Measurements from ENCODE around the gene SMYD3. TPM values are rescaled to one million over a fixed set of nuclear protein-coding genes. Genes with fewer than 3 reads are reported as not detected.

The SMYD3 gene
- total and polyA plus RNA-seq, 2 donors (not counting 3 experiments of a cell fraction or from before 2014, with no cell fraction given), result 16.0 to 32.1 TPM

DNA sequence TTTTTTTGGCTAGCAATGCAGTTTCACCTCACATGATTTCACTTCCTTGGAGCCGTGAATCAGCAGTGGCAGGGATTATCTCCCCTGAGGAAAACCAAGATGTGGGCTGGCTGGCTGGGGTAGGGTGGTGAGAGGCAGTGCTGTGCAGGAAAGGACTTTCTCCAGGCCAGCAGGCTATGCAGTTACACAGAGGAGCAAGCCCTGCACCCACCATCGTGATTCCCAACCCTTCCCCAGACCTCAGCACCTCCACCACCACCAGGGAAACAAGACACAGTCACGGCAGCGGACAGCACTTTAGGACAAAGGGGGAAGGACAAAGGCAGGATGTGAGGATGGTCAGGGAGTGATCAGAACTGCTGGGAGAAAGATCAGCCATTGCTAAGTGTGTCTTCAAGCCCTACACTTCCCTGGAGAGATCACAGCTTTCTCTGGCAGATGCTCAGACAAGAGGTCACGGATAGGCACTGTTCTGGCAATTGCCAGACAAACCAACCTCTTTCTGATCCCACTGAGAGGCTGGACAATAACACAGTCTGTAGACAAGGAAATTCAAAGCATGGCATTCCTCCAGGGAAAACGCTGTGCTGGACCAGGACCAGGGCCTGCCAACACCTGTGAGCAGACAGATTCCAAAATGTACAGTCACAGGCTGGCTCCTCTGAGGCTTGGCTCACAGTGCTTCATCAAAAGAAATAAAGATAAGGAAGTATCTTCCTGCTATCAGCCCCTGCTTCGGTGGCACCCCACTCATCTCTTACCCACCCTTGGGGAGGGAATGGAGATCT lies 509.4 kb downstream of the SMYD3 start:
- no peak overlapping the region for H3K4me2 ChIP-seq (ENCODE audit: insufficient read depth, low read length)
- H3K79me2 ChIP-seq (ENCODE audit: control insufficient read depth, insufficient read depth, low read length), result no peaks in the 10 kb centered on the region
- intact Hi-C loops (cut with micrococcal nuclease), result no loop called here
- no peak overlapping the region for H3K27ac ChIP-seq (ENCODE audit: insufficient read depth, low read depth, low read length)
- TF ChIP-seq, protein P1, sequence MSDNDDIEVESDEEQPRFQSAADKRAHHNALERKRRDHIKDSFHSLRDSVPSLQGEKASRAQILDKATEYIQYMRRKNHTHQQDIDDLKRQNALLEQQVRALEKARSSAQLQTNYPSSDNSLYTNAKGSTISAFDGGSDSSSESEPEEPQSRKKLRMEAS (IDR thresholded peaks at IDR 0.05; ENCODE audit: insufficient read depth, insufficient read length), result no peak
- TF ChIP-seq MYC (IDR thresholded peaks at IDR 0.05; ENCODE audit: low read depth, low read length), result no peak
- TF ChIP-seq POLR2A (IDR thresholded peaks at IDR 0.05; ENCODE audit: low read depth, low read length), result no peak
- no peak for TF ChIP-seq POLR2AphosphoS5 (IDR thresholded peaks at IDR 0.05; ENCODE audit: insufficient read depth, low read depth, low read length)
- TF ChIP-seq FOS (IDR thresholded peaks at IDR 0.05; ENCODE audit: borderline replicate concordance, insufficient read depth, low read length), result no peak
- TF ChIP-seq, protein P2, sequence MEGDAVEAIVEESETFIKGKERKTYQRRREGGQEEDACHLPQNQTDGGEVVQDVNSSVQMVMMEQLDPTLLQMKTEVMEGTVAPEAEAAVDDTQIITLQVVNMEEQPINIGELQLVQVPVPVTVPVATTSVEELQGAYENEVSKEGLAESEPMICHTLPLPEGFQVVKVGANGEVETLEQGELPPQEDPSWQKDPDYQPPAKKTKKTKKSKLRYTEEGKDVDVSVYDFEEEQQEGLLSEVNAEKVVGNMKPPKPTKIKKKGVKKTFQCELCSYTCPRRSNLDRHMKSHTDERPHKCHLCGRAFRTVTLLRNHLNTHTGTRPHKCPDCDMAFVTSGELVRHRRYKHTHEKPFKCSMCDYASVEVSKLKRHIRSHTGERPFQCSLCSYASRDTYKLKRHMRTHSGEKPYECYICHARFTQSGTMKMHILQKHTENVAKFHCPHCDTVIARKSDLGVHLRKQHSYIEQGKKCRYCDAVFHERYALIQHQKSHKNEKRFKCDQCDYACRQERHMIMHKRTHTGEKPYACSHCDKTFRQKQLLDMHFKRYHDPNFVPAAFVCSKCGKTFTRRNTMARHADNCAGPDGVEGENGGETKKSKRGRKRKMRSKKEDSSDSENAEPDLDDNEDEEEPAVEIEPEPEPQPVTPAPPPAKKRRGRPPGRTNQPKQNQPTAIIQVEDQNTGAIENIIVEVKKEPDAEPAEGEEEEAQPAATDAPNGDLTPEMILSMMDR (IDR thresholded peaks at IDR 0.05; ENCODE audit: extremely low read depth in 1 of 2, insufficient read depth in 1 of 2, low read depth in 1 of 2, low read length in 2 of 2), result no peak
- TF ChIP-seq EZH2 (IDR thresholded peaks at IDR 0.05; ENCODE audit: borderline replicate concordance, low read depth, low read length, severe bottlenecking), result no peak
- no peak for TF ChIP-seq JUN (IDR thresholded peaks at IDR 0.05; ENCODE audit: borderline replicate concordance, insufficient read depth, insufficient read length, low read depth)
- TF ChIP-seq GATA2 (IDR thresholded peaks at IDR 0.05; ENCODE audit: insufficient read depth, insufficient read length, low read depth, low read length), result no peak
- H3K9ac ChIP-seq (replicated peaks; ENCODE audit: extremely low read depth, insufficient read depth, low read length), result no peak overlapping the region
- H3K4me3 ChIP-seq (replicated peaks in 1 of 3; ENCODE audit: insufficient read depth in 1 of 3, low read depth in 1 of 3, low read length in 3 of 3), result no peak overlapping the region
- H3K27me3 ChIP-seq (ENCODE audit: control insufficient read depth in 2 of 2, insufficient read depth in 2 of 2, low read length in 2 of 2), result no peaks in the 10 kb centered on the region
- H3K36me3 ChIP-seq (ENCODE audit: control insufficient read depth in 2 of 2, extremely low read depth in 1 of 2, insufficient read depth in 2 of 2, low read length in 2 of 2), result no peaks in the 10 kb centered on the region
- no peaks in the 10 kb centered on the region for H3K4me1 ChIP-seq (ENCODE audit: control insufficient read depth, extremely low read depth, insufficient read depth, low read length)
- peak; percentile 24 for FAIRE-seq
- peak; percentile 58 for DNase-seq (ENCODE audit: low read depth, low spot score)
- H2AFZ ChIP-seq (ENCODE audit: low read depth, low read length), result no peak overlapping the region
- BruUV-seq (replicated peaks), result no TSS peak
- H4K20me1 ChIP-seq (replicated peaks; ENCODE audit: control insufficient read depth, extremely low read depth, insufficient read depth, low read length), result no peaks in the 10 kb centered on the region
- CTCF ChIA-PET, result interaction anchor here (1.8 kb wide), 1 partner anchor 845 kb away, joined by 10 read pairs; no protein-coding TSS in a partner anchor
- H3K9me3 ChIP-seq (replicated peaks; ENCODE audit: control insufficient read depth, insufficient read depth, low read length), result no peaks in the 10 kb centered on the region
- POLR2A ChIA-PET, result no interaction called here
- H3K9me1 ChIP-seq (replicated peaks; ENCODE audit: control insufficient read depth, extremely low read depth, insufficient read depth, low read length), result no peaks in the 10 kb centered on the region
- dilution Hi-C loops (cut with MboI; ENCODE audit: extremely low pct_ligation_motif_present, low sequenced_read_pairs), result no loop called here
